AG08395 (cell line): ENCODE measurements around the gene DBN1.
A peak's percentile ranks its signal among the peaks of the same experiment; 100 is the strongest.

Experiments used
- DNase-seq: peaks from one replicate; pipeline ENCODE4 v3.0.0; 2012; ENCODE audit warnings: mixed read lengths, low spot score

The DBN1 gene

GRCh38 chr5:177504086-177505056 is 30.9 kb upstream of the DBN1 start:
- no peak for DNase-seq

DNA sequence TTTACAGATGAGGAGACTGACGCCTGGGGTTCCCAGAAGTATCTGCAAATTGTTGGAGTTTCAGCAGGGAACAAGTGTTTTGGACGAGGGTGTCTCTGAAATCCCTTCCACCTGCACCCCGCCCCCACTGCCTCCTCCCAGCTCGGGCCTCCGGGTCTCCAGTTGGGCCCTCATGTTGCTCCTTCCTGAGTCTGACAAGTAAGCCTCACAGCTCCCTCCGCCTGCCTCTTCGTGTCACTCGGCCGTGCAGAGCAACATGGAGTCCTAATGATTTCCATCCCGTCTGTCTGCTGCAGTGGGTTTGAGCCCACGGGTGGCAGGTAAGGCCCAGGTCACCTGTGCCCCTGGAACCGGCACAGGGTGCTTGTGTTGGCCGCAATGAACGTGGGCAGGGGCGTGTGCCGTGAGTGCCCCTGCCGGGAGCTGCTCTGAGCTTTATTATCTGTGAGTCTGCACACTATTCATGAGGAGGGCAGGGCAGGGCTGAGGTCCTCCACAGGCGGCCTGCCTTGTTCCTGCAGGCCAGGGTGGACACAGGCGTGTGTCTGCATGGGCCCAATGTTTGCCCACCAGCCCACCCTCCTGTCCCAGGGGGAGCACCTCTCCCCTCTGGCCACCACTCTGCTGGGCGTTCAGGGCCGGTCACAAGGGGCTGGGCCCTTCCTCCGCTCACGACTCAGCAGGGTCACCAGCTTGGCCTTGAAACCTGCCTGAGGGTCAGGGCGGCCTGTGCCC is 30.1 kb upstream of the DBN1 start:
- no peak for DNase-seq

- no peak for DNase-seq
These were observed 29.5 kb upstream of the DBN1 start for GRCh38 chr5:177502886-177503285.

GRCh38 chr5:177501874-177502678 is 28.6 kb upstream of the DBN1 start:
- no peak for DNase-seq

DNA sequence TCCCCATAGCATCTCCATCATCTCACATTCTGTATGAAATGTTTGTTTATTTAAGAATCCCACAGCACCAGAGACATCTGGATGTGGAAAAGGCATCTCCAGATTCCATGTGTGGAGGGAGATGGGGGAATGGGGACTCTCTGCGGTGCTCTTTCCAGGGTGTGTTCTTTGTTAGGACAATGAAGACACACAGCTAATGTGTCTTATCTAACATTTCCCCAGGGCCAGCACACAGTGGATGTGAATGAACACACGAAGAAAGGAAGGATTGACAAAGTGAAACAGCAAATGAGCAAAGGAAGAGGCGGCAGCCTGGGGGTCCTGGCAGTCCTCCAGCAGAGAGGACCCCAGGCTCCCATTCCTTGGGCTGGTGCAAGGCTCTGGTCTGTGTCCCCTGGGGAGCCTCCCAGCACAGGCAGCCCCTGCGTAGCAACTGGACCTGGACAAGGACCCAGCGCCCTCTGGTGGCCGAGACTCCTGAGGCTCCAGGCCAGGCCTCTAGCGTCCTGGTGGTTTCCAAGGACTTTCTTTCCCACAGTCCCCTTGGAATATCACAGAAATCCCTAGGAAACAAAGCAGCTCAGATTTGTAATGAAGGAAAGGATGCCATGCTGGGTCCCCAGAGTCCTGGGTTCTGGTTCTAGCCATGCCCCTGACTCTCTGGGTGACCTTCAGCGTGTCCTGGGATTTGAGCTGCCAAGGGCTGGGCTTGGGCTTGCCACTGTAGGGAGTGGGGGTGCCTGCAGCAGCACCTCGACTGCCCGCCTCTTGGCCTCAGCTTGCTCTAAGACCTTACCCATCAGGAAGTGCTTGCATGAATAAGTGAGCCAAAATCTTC is 27.5 kb upstream of the DBN1 start:
- DNase-seq = peak; percentile 87

GRCh38 chr5:177499842-177500241 is 26.4 kb upstream of the DBN1 start:
- DNase-seq = no peak

GRCh38 chr5:177498013-177498787 is 24.8 kb upstream of the DBN1 start:
- peak; percentile 25 for DNase-seq

GRCh38 chr5:177497292-177498012 is 24.0 kb upstream of the DBN1 start, which contains the start of gene PDLIM7:
TSS of gene PDLIM7 (minus strand) at chr5:177497604. CDS start at chr5:177496512, 1,092 bp downstream.
- DNase-seq = peak; percentile 98

- DNase-seq = peak; percentile 84
These were observed 23.4 kb upstream of the DBN1 start for GRCh38 chr5:177496727-177497291.

- no peak for DNase-seq
These were observed 22.8 kb upstream of the DBN1 start for GRCh38 chr5:177496070-177496726.

- DNase-seq = peak; percentile 75
These were observed 22.0 kb upstream of the DBN1 start for GRCh38 chr5:177495243-177496060.

DNA sequence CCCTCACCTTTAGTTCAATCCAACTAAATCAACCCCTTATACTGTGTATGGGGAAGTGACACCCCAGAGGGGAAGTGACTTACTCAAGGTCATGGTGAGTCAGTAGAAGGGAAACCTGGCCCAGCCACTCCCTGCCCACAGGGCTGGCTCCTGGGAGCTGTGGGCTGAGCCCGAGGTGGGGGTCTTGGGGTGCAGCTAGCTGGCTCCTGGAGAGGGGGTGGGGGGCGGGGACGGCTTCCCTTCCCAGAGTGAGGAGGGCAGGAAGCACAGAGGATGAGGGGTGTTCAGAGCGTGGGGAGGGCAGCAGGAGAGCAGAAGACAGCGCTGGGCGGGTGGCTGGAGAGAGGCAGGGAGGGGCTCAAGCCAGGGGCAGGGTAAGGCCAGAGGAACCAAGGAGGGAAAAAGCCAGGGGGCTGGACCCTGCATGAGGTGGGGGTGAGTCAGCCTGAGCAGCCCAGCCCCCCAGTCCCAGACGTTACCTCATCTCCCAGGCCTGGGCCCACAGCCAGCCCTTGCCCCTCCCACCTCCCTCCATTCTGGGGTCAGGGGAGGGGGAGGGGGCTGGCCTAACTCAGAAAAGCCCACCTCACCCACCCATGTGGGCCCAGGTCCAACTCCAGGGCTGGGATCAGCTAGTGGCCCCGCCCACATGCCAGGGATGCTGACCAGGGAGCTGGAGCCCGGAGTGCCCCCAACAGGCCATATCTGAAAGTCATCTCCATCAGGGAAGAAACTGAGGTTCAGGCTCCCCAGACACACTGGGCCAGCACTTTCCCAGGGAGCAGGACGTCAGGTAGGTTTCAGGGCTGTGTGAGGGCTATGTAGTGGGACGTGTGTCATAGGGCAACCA is 21.1 kb upstream of the DBN1 start:
- peak; percentile 84 for DNase-seq

DNA sequence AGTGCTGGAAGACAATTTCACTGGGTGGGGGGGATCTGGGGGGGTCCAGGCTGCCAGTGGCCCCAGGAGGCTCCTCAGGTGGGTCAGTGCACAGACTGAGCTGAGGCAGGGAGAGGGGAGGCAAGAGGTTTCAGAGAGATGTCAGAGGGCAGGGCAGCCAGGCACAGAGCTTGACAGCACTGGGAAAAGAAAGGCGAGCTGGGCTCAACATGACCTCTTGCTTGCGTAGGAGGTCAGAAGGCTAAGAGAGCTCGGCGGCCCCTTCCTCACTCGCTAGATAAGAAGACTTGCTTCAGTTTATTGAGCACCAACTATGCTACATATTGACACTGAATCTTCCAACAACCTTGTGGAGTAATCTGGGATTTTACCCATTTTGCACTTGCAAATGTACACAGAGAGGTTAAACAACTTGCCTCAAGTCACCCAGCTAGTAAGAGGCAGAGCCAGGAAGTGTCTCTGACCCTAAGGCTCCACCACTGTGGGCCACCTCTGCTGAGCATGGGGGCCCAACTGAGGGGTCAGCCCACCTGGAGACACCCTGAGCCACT is 20.4 kb upstream of the DBN1 start:
- DNase-seq = no peak

DNA sequence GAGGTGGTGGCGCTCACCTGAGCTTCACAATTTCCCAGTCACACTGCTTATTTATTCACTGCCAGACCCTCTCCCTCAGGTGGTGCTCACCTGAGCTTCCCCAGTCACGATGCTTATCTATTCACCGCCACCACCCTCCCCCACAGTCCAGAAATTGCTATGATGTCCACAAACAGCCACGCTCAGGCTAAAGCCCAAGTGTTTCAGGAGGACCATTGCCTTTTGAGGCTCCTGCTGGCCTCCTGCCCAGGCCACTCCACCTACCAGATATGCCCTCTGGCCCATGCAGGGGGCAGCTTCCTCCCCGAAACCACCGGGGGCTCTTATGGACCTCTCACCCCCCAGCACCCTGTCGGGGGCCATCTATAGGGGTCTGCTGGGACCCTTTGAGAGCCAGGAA is 19.4 kb upstream of the DBN1 start:
- DNase-seq = no peak

DNA sequence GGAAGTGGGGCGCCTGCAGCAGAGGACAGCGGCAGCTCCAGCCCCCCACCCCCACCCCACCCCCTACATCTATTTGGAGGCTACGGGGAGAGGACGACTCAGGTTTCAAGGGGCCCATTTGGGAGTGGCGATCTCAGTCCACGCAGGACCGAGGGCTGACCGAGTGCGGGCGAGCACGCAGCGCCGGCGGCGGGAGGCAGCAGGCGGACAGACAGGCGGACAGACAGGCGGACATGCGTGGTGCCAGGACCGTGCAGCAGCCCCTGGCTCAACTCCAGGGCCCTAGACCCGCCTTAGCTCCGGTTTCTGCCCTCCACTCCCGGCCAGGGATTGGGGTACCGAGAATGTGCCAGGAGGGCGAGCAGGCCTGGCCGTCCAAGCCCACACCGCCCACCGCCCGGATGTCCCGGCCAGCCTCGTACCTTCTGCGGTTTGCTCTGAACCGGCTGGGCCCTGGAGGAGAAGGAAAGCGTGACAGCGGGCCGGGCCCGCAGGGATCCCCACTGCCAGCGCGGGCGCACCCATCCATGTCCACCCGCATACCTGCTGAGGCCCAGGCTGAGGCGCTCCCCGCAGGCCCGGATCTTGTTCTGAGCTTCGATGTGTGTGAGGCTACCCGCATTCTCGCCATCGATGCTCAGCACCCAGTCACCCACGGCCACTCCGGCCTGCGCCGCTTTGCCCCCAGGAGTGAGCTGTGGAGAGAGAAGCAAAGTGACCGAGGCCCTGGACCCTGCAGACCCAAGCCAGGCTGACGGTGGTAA is 18.7 kb upstream of the DBN1 start:
- no peak for DNase-seq

- peak; percentile 50 for DNase-seq
These were observed 18.1 kb upstream of the DBN1 start for GRCh38 chr5:177491429-177491945.
